ENCODE results near the gene MTA3. TPM values are rescaled to one million over a fixed set of nuclear protein-coding genes. Genes with fewer than 3 reads are reported as not detected.

The MTA3 gene
- total and polyA plus RNA-seq, 2 donors (not counting 1 experiment from before 2014, with no cell fraction given), result 13.4 to 33.2 TPM

DNA sequence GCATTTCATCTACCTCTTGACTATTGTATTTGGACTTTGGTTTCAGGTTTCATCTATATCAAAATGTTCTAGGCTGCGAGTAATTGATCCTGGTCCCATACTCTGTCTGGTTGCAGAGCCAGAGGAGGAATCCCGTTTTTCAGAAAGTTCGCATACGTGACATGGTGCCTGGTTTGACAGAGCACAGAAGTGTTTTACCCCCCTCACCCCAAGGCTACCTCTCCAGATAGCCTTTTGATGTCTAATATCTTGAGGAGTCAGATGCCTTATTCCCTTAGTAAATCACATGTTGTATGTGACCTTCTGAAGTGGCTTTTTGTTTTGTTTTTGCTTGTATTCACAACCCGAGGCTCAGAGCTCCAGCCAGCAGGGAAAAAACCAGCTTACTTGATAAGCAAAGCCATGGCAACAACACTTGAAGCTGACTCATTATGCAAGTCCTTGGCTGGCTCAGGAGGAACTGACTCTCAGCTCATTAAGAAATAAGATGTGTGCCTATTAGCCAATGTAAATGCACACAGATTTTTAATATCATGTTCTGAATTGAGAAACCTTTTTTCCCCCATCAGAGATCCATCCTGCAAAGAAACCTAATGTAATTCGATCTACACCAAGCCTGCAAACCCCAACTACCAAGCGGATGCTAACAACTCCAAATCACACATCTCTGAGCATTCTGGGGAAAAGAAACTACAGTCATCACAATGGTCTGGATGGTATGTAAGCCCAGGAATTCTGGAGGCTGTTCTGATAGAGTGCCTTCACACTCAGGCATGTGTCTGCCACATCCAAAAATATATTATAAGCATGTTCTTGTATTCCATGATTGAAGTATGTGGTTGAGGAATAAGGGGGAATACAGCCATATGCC is 154.1 kb downstream of the MTA3 start:
- H3K36me3 ChIP-seq (replicated peaks in 1 of 2; ENCODE audit: control extremely low read depth in 1 of 2, control insufficient read depth in 1 of 2, extremely low read depth in 1 of 2, insufficient read depth in 2 of 2, low read length in 1 of 2), result no peaks in the 10 kb centered on the region
- ChIA-PET CTCF (no interaction called here), POLR2A (interaction anchor here (0.6 to 0.7 kb wide), 2 partner anchors 30 to 501 kb away, joined by 4 read pairs; no protein-coding TSS in a partner anchor)
- no peaks in the 10 kb centered on the region for H3K9me3 ChIP-seq (ENCODE audit: control extremely low read depth in 1 of 3, control insufficient read depth in 2 of 3, insufficient read depth in 1 of 3, low read length in 2 of 3)
- peaks cover 11% of the 10 kb centered on the region for H3K4me1 Mint-ChIP-seq
- no peak overlapping the region for H3K4me2 ChIP-seq (replicated peaks; ENCODE audit: low read depth, low read length, poor library complexity, severe bottlenecking)
- no peaks in the 10 kb centered on the region for H3K27me3 Mint-ChIP-seq
- H3K4me3 ChIP-seq (ENCODE audit: control extremely low read depth in 1 of 5, extremely low read depth in 1 of 5, insufficient read depth in 1 of 5, low read depth in 2 of 5, low read length in 4 of 5), result no peak overlapping the region
- no peak overlapping the region for H2AFZ ChIP-seq (ENCODE audit: insufficient read depth, low read depth, low read length, poor library complexity, severe bottlenecking)
- peak; percentile 61 for ATAC-seq (ENCODE audit: low read depth)
- no peak overlapping the region for H3K9ac ChIP-seq (ENCODE audit: low read length)
- peak; percentile 43 for DNase-seq
- WGBS (ENCODE audit: insufficient coverage), result 50% methylated on average over 2 of the region's 7 CpGs
- no peaks in the 10 kb centered on the region for H3K27me3 ChIP-seq (replicated peaks in 1 of 4; ENCODE audit: control extremely low read depth in 1 of 4, control insufficient read depth in 3 of 4, insufficient read depth in 4 of 4, low read length in 3 of 4)
- no peak overlapping the region for H3K4me3 Mint-ChIP-seq
- peaks cover 0 to 7% of the 10 kb centered on the region in 2 donors for H3K4me1 ChIP-seq (ENCODE audit: control insufficient read depth in 2 of 2, insufficient read depth in 2 of 2, low read length in 2 of 2)
- no peaks in the 10 kb centered on the region for H3K79me2 ChIP-seq (ENCODE audit: control insufficient read depth, insufficient read depth, low read length)
- no peak overlapping the region for H3K27ac ChIP-seq (ENCODE audit: low read length in 2 of 2)
- no peak for TF ChIP-seq EZH2 (IDR thresholded peaks at IDR 0.05; ENCODE audit: borderline replicate concordance, insufficient read depth, low read depth, low read length, poor library complexity, severe bottlenecking)
- H3K9me3 Mint-ChIP-seq (ENCODE audit: insufficient read depth), result no peaks in the 10 kb centered on the region
- H3K27ac Mint-ChIP-seq, result no peak overlapping the region
- no peaks in the 10 kb centered on the region for H4K20me1 ChIP-seq (ENCODE audit: control insufficient read depth, insufficient read depth, low read length, poor library complexity, severe bottlenecking)
- intact Hi-C loops (cut with micrococcal nuclease), result no loop called here

DNA sequence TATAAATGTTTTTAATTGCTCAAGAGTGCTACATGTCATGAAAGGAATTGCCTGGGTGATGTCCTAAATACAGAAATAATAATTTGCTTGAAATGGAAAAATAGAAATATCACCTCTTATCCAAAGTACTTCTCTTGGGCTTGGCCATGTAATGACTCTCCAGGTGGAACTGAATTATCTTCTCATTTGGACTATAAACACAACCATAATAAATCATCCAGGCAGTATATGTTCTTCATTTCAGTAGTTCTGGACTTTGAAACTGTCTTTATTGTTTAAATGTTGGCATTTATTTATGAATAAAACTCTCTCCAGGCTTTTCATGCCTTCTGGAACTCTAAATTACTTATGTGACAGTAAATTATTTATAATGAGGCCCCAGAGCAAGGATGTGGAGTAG is 155.0 kb downstream of the MTA3 start:
- Histone ChIP-seq H3K79me2 (ENCODE audit: control insufficient read depth, insufficient read depth, low read length) (no peaks in the 10 kb centered on the region), H3K36me3 (replicated peaks in 1 of 2; ENCODE audit: control extremely low read depth in 1 of 2, control insufficient read depth in 1 of 2, extremely low read depth in 1 of 2, insufficient read depth in 2 of 2, low read length in 1 of 2) (no peaks in the 10 kb centered on the region), H3K9me3 (ENCODE audit: control extremely low read depth in 1 of 3, control insufficient read depth in 2 of 3, insufficient read depth in 1 of 3, low read length in 2 of 3) (no peaks in the 10 kb centered on the region), H3K27me3 (replicated peaks in 1 of 4; ENCODE audit: control extremely low read depth in 1 of 4, control insufficient read depth in 3 of 4, insufficient read depth in 4 of 4, low read length in 3 of 4) (no peaks in the 10 kb centered on the region), H3K27ac (ENCODE audit: low read length in 2 of 2) (no peak overlapping the region), H3K4me3 (ENCODE audit: control extremely low read depth in 1 of 5, extremely low read depth in 1 of 5, insufficient read depth in 1 of 5, low read depth in 2 of 5, low read length in 4 of 5) (no peak overlapping the region), H2AFZ (ENCODE audit: insufficient read depth, low read depth, low read length, poor library complexity, severe bottlenecking) (no peak overlapping the region), H3K9ac (ENCODE audit: low read length) (no peak overlapping the region), H3K4me1 (ENCODE audit: control insufficient read depth in 2 of 2, insufficient read depth in 2 of 2, low read length in 2 of 2) (peaks cover 0 to 7% of the 10 kb centered on the region in 2 donors), H3K4me2 (replicated peaks; ENCODE audit: low read depth, low read length, poor library complexity, severe bottlenecking) (no peak overlapping the region), H4K20me1 (ENCODE audit: control insufficient read depth, insufficient read depth, low read length, poor library complexity, severe bottlenecking) (no peaks in the 10 kb centered on the region)
- CTCF ChIA-PET, result no interaction called here
- Mint-ChIP-seq H3K27me3 (no peaks in the 10 kb centered on the region), H3K27ac (no peak overlapping the region), H3K4me1 (peaks cover 11% of the 10 kb centered on the region), H3K4me3 (no peak overlapping the region), H3K9me3 (ENCODE audit: insufficient read depth) (no peaks in the 10 kb centered on the region)
- DNase-seq (no peak), ATAC-seq (ENCODE audit: low read depth) (no peak)
- TF ChIP-seq EZH2 (IDR thresholded peaks at IDR 0.05; ENCODE audit: borderline replicate concordance, insufficient read depth, low read depth, low read length, poor library complexity, severe bottlenecking), result no peak
- TF ChIP-seq, protein P1, sequence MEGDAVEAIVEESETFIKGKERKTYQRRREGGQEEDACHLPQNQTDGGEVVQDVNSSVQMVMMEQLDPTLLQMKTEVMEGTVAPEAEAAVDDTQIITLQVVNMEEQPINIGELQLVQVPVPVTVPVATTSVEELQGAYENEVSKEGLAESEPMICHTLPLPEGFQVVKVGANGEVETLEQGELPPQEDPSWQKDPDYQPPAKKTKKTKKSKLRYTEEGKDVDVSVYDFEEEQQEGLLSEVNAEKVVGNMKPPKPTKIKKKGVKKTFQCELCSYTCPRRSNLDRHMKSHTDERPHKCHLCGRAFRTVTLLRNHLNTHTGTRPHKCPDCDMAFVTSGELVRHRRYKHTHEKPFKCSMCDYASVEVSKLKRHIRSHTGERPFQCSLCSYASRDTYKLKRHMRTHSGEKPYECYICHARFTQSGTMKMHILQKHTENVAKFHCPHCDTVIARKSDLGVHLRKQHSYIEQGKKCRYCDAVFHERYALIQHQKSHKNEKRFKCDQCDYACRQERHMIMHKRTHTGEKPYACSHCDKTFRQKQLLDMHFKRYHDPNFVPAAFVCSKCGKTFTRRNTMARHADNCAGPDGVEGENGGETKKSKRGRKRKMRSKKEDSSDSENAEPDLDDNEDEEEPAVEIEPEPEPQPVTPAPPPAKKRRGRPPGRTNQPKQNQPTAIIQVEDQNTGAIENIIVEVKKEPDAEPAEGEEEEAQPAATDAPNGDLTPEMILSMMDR (IDR thresholded peaks at IDR 0.05), result no peak
- intact Hi-C loops (cut with micrococcal nuclease), result no loop called here
- POLR2A ChIA-PET, result no interaction called here

Measured in B cell (primary cell).